HG02840 (cell line): ENCODE results near the gene ARRB1.

Experiments used
- ATAC-seq: cut with Tn5 transposase; IDR thresholded peaks from one replicate; pipeline ENCODE4 v1.9.1; 2021; ENCODE audit warnings: mild to moderate bottlenecking, moderate library complexity, moderate number of reproducible peaks; ENCODE audit not compliant: unreplicated experiment, low FRiP score

ARRB1 gene

GRCh38 chr11:75239531-75240290 lies 111.8 kb downstream of the ARRB1 start:
- ATAC-seq, result no peak

DNA sequence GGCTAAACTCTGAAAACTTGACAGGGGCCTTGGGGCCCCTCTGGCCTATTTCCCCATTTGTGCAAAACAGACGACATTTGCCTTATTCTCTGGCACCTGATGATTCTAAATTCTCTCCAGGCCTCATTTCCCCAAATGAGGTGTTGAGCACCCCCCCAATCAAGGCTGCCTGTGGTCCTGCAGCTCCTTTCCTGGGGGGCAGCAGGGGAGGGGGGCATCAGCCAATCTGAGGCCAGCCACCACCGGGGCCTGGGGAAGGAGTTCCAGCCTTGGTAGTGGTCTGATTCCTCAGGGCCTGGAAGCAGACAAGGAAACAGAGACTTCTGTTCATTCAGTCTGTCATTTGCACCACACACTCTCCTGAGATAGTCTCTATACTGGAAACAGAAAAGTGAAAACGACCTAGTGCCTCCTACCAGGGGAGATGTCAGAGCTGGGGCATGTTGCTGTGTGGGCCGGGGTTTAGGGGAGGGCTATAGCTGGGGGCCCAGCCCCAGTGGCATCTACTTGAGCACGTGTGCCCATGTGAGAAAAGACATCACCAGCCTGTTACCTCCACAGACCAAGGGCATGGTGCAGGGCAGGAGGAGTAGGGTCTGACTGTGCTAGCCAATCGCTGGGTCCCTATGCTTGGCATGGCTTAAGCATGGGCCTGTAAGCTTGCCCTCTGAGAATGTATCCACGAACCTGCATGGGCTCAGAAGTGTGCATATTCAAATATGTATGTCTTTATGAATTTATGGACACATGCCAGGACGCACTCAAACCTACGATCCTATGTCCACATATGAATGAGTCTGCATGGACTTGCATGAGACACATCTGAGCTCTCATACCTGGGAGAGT lies 112.6 kb downstream of the ARRB1 start:
- ATAC-seq, result no peak

GRCh38 chr11:75237050-75237449 lies 114.4 kb downstream of the ARRB1 start:
- ATAC-seq, result no peak

- no peak for ATAC-seq
These were observed 115.4 kb downstream of the ARRB1 start for GRCh38 chr11:75236062-75236461.

DNA sequence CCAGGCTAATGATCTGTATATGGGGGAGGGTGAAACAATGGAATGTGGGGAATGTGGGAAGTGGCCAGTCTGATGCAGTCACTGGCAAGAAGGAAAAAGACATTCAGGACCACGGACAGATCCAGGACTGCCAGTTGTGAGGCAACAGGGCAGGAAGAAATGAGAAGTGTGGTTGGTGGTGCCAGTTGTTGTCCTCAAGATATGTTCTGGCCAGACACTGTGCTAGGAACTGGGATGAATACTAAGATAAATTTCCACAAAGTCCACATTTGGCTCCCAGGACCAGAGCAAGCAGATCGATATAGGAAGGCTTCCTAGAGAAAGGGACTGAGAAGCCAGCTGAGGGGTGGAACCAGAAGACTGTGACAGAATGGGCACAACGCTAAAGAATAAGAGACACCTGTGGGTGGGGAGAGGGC lies 117.7 kb downstream of the ARRB1 start:
- ATAC-seq, result no peak

GRCh38 chr11:75230621-75231020 lies 120.8 kb downstream of the ARRB1 start:
- ATAC-seq, result no peak

DNA sequence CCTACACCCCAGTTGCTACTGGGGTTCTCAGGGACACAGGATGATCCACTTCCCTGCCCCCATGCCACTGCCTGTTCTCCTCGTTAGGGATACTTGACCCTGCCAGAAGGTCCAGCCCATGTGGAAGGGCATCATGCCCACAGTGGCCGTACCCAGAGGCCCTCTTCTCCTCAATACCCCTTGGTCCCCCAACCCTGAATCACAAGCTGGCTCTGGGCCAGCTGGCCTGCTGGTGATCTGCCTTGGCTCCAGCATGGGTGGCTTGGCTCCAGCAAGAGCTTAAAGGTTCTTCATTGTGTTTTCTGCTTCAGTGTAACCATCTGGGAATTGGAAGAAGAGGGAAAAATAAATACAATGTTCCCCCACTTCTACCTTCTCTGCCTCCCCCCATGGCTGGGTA lies 122.0 kb downstream of the ARRB1 start:
- no peak for ATAC-seq

DNA sequence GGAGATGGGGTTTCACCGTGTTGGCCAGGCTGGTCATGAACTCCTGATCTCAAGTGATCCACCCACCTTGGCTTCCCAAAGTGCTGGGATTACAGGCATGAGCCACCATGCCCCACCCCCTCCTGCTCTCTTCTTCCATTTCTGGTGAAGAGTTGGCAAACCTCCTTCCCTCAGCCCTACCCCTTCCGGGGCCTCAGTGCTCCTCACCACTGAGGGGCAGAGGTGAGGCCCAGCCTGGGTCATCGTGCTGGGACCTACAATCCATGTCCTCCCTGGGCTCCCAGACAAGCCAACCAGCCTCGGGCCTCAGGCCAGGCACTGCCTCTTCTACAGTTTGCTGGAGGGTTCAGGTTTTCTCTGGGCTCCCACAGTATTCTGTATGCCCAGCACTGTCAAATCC lies 125.7 kb downstream of the ARRB1 start:
- no peak for ATAC-seq

DNA sequence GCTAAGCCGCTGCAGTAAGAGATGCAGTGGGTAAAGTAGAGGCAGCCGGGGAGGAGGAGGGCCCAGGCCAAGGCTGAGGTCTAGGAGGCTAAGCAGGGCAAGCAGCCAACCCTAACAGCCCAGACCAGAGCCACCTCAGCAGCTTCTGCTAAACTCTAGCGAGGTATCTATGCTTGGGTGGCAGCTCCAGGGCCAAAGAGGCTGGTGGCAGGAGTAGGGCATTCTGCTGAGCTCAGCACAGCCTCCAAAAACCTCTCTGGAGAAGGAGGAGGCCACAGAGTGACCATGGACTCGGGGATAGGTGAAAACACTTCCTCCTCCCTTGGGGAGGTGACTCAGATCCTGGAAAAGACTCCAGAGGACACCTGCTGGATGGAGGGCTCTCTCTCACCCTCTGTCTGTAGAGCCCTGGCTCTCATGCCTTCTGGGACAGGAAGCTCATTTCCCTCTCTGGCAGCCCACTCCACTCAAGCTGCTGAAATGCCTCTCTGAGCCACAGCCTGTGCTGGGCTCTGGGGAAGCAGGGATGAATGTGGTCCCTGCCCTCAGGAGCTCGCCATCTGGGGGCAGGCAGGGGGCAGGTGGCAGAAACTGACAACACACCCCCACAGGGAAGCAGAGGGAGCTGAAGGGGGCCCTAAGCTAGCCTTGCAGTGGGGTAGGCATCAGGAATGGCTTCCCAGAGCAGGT lies 127.4 kb downstream of the ARRB1 start:
- ATAC-seq, result no peak

- no peak for ATAC-seq
These were observed 131.6 kb downstream of the ARRB1 start for GRCh38 chr11:75219869-75220268.

- no peak for ATAC-seq
These were observed 136.6 kb downstream of the ARRB1 start for GRCh38 chr11:75214843-75215242.

- no peak for ATAC-seq
These were observed 137.0 kb downstream of the ARRB1 start for GRCh38 chr11:75214411-75214821.
